HL-60 (cell line): ENCODE measurements around the gene AMER1.

Experiments used
- DNase-seq, 2 experiments: peaks; one replicate each; pipeline ENCODE4 v3.0.0-alpha.2; 2010 to 2020; ENCODE audit warnings: low read depth in 1 of 2, low spot score in 1 of 2
- H3K27ac ChIP-seq: fragments of 250-450 bp; sonication (Bioruptor Pico); replicated peaks from 2 replicates; pipeline ENCODE4 v1.5.1; 2020; ENCODE audit warnings: mild to moderate bottlenecking, moderate library complexity
- H3K27me3 ChIP-seq: fragments of 250-450 bp; sonication (Bioruptor Pico); 2 replicates; pipeline ENCODE4 v1.5.1; 2021; ENCODE audit warnings: mild to moderate bottlenecking, moderate library complexity; ENCODE audit not compliant: insufficient read depth, poor library complexity, severe bottlenecking
- H3K4me3 ChIP-seq: replicated peaks from 2 replicates; pipeline ENCODE4 v1.5.1; 2011; ENCODE audit warnings: mild to moderate bottlenecking, control low read depth, low read length; ENCODE audit not compliant: insufficient read depth
- GABPA ChIP-seq: IDR thresholded peaks from 2 replicates; pipeline ENCODE4 v1.6.1; 2012; ENCODE audit warnings: low read depth
- POLR2AphosphoS5 ChIP-seq: IDR thresholded peaks from 2 replicates; pipeline ENCODE4 v1.6.1; 2012; ENCODE audit warnings: low read depth
- SPI1 ChIP-seq: IDR thresholded peaks from 2 replicates; pipeline ENCODE4 v1.6.1; 2012; ENCODE audit warnings: low read depth, mild to moderate bottlenecking, borderline replicate concordance
- TF ChIP-seq, protein P1 (sequence below): IDR thresholded peaks from 2 replicates; pipeline ENCODE4 v1.6.1; 2012; ENCODE audit warnings: low read depth; ENCODE audit not compliant: insufficient replicate concordance
- TF ChIP-seq, protein P2 (sequence below): IDR thresholded peaks from one replicate; pipeline ENCODE4 v1.5.1; 2011; ENCODE audit warnings: low read length, control low read depth, inconsistent platforms; ENCODE audit not compliant: insufficient read depth

Gene AMER1

DNA sequence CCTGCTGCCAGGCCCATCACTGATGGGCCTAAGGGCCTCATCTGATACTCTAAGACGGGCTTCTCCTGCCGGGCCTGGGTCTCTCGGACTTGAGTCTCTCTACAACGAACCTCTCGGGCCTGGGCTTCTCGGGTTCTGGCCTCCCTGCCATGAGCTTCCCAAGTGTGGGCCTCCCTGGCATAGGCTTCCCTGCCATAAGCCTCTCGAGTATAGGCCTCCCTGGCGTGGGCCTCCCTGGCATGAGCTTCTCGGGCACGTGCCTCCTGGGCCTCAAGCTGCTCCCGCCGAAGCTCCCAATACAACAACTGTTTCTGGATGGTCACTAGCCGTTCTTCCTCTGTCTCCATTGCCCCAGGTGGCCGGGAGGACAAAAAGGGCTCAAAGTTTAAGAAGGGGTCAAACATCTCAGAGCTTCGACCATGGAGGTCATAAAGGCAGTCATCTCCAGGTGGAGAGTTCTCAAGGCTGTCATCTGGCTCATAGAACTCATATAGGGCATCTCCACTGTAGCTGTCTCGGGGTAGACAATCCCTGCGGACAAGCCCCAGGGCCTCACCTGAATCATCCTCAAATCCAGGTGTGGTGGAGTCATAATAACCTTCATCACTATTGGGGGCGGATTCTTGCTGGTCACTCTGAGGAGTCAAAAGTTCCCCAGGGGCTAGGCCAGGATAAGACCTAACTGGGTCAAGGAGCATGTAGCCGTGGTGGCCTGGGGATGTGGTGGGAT, 14.1 kb downstream of the AMER1 start:
- TF ChIP-seq POLR2AphosphoS5 (no peak), GABPA (no peak), SPI1 (no peak)
- TF ChIP-seq, protein P1, sequence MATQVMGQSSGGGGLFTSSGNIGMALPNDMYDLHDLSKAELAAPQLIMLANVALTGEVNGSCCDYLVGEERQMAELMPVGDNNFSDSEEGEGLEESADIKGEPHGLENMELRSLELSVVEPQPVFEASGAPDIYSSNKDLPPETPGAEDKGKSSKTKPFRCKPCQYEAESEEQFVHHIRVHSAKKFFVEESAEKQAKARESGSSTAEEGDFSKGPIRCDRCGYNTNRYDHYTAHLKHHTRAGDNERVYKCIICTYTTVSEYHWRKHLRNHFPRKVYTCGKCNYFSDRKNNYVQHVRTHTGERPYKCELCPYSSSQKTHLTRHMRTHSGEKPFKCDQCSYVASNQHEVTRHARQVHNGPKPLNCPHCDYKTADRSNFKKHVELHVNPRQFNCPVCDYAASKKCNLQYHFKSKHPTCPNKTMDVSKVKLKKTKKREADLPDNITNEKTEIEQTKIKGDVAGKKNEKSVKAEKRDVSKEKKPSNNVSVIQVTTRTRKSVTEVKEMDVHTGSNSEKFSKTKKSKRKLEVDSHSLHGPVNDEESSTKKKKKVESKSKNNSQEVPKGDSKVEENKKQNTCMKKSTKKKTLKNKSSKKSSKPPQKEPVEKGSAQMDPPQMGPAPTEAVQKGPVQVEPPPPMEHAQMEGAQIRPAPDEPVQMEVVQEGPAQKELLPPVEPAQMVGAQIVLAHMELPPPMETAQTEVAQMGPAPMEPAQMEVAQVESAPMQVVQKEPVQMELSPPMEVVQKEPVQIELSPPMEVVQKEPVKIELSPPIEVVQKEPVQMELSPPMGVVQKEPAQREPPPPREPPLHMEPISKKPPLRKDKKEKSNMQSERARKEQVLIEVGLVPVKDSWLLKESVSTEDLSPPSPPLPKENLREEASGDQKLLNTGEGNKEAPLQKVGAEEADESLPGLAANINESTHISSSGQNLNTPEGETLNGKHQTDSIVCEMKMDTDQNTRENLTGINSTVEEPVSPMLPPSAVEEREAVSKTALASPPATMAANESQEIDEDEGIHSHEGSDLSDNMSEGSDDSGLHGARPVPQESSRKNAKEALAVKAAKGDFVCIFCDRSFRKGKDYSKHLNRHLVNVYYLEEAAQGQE: no peak
- TF ChIP-seq, protein P2, sequence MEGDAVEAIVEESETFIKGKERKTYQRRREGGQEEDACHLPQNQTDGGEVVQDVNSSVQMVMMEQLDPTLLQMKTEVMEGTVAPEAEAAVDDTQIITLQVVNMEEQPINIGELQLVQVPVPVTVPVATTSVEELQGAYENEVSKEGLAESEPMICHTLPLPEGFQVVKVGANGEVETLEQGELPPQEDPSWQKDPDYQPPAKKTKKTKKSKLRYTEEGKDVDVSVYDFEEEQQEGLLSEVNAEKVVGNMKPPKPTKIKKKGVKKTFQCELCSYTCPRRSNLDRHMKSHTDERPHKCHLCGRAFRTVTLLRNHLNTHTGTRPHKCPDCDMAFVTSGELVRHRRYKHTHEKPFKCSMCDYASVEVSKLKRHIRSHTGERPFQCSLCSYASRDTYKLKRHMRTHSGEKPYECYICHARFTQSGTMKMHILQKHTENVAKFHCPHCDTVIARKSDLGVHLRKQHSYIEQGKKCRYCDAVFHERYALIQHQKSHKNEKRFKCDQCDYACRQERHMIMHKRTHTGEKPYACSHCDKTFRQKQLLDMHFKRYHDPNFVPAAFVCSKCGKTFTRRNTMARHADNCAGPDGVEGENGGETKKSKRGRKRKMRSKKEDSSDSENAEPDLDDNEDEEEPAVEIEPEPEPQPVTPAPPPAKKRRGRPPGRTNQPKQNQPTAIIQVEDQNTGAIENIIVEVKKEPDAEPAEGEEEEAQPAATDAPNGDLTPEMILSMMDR: no peak
- DNase-seq: no peak
- Histone ChIP-seq H3K27ac (no peak overlapping the region), H3K27me3 (no peaks in the 10 kb centered on the region), H3K4me3 (no peak overlapping the region)

DNA sequence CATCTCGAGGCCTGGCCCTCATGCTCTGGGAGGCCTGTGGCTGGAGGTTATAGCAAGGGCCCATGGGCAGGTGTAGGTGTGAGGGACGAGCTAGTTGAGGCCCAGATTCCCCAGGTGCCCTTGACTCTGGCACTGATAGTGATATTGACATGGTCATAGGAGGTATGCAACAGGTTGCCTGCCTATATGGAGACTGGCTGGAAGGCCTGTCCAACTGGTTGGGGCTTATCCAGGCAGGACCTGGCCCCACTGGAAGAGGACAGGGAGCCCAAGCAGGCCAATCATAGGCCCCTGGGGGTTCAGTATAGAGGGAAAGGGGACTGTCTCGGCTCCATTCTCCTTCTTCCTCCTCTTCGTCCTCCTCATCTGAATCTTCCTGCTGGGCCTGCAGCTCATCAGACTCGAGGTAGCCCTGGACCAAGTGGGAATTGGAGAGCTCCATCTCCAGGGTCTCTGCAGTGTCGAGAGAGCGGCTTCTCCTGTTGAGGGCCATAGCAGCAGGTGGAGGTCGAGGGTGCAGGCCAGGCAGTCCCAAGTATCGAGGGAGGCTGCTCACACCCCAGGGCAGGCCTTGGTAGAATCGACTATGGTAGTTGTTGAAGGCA, 15.3 kb downstream of the AMER1 start:
- TF ChIP-seq, protein P2: no peak
- TF ChIP-seq POLR2AphosphoS5: no peak
- TF ChIP-seq GABPA: no peak
- TF ChIP-seq SPI1: no peak
- TF ChIP-seq, protein P1: no peak

DNA sequence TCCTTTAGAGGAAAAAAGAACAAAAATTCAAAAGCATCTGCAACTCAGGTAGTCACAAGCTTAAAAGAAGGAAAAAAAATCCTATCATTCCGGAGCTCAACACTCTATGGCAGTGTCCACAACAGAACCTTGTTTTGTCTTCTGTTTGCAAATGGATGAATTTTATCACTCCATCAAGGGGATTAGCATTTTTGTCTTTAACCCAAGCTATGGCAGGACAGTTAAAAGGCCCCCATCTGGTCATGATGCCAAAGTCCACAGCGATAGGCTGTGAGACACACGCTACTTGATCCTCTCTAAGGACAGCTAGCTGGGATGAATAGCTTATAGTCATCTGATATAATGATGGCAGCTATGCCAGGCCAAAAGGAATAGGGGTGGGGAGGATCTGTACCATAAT, 16.6 kb downstream of the AMER1 start:
- DNase-seq: no peak
- Histone ChIP-seq H3K4me3 (no peak overlapping the region), H3K27me3 (no peaks in the 10 kb centered on the region), H3K27ac (no peak overlapping the region)
- no peak for TF ChIP-seq SPI1
- TF ChIP-seq, protein P1: no peak
- TF ChIP-seq, protein P2: no peak
- TF ChIP-seq POLR2AphosphoS5: no peak
- TF ChIP-seq GABPA: no peak

More for the DNA sequence above, 15.3 kb downstream of the AMER1 start:
- H3K27ac ChIP-seq: no peak overlapping the region
- no peaks in the 10 kb centered on the region for H3K27me3 ChIP-seq
- DNase-seq: no peak
- no peak overlapping the region for H3K4me3 ChIP-seq
